Measurements from ENCODE around the gene UBN2.
A peak's percentile ranks its signal among the peaks of the same experiment; 100 is the strongest.

Gene UBN2

GRCh38 chr7:139230023-139230422, 1.0 kb upstream of the UBN2 start:
- DNase-seq, result no peak
- H3K36me3 ChIP-seq, result no peaks in the 10 kb centered on the region
- H3K4me1 ChIP-seq, result peaks cover 0 to 32% (median 12%) of the 10 kb centered on the region in 4 donors
- no peaks in the 10 kb centered on the region for H3K27me3 ChIP-seq
- intact Hi-C loops (cut with DNase I; ENCODE audit: low total_unique reads), result loop anchor here (5.0 kb wide), 1 partner anchor 107 kb away; no protein-coding TSS in a partner anchor
- H3K4me3 ChIP-seq, result peak overlapping the region in 1 of 2 donors; percentile 91
- TF ChIP-seq CTCF (IDR thresholded peaks at IDR 0.05), result no peak
- no peaks in the 10 kb centered on the region for H3K9me3 ChIP-seq
- peak overlapping the region in 1 of 2 donors; percentile 90 for H3K27ac ChIP-seq

GRCh38 chr7:139230484-139230773, 608 bp upstream of the UBN2 start:
- Histone ChIP-seq H3K4me1 (peaks cover 0 to 36% (median 12%) of the 10 kb centered on the region in 4 donors), H3K36me3 (no peaks in the 10 kb centered on the region), H3K9me3 (no peaks in the 10 kb centered on the region), H3K27me3 (no peaks in the 10 kb centered on the region), H3K4me3 (peak overlapping the region; percentile 70 to 91), H3K27ac (peak overlapping the region; percentile 90 to 93)
- no peak for TF ChIP-seq CTCF (IDR thresholded peaks at IDR 0.05)
- no peak for DNase-seq
- intact Hi-C loops (cut with DNase I; ENCODE audit: low total_unique reads), result loop anchor here (5.0 kb wide), 1 partner anchor 107 kb away; no protein-coding TSS in a partner anchor

GRCh38 chr7:139231513-139232376, 708 bp downstream of the UBN2 start:
- peak; percentile 28 to 65 for DNase-seq
- peak overlapping the region; percentile 90 to 93 for H3K27ac ChIP-seq
- H3K27me3 ChIP-seq, result no peaks in the 10 kb centered on the region
- no peak for TF ChIP-seq CTCF (IDR thresholded peaks at IDR 0.05)
- no peaks in the 10 kb centered on the region for H3K9me3 ChIP-seq
- peak overlapping the region; percentile 70 to 91 for H3K4me3 ChIP-seq
- no peaks in the 10 kb centered on the region for H3K36me3 ChIP-seq
- peaks cover 0 to 36% (median 12%) of the 10 kb centered on the region in 4 donors for H3K4me1 ChIP-seq
- intact Hi-C loops (cut with DNase I; ENCODE audit: low total_unique reads), result loop anchor here (5.0 kb wide), 1 partner anchor 106 kb away; no protein-coding TSS in a partner anchor

- no peak for TF ChIP-seq CTCF (IDR thresholded peaks at IDR 0.05)
- Histone ChIP-seq H3K4me1 (peaks cover 0 to 36% (median 12%) of the 10 kb centered on the region in 4 donors), H3K9me3 (no peaks in the 10 kb centered on the region), H3K36me3 (peaks cover 2 to 5% (median 4%) of the 10 kb centered on the region in 3 donors), H3K4me3 (peak overlapping the region; percentile 70 to 91), H3K27me3 (no peaks in the 10 kb centered on the region), H3K27ac (peak overlapping the region; percentile 90 to 93)
- DNase-seq, result no peak
- intact Hi-C loops (cut with DNase I; ENCODE audit: low total_unique reads), result loop anchor here (5.0 kb wide), 1 partner anchor 105 kb away; no protein-coding TSS in a partner anchor
These were observed 1.3 kb downstream of the UBN2 start for GRCh38 chr7:139232377-139232717.

- no peak for DNase-seq
- Histone ChIP-seq H3K27ac (no peak overlapping the region), H3K27me3 (no peaks in the 10 kb centered on the region), H3K9me3 (no peaks in the 10 kb centered on the region), H3K4me1 (peaks cover 0 to 36% (median 12%) of the 10 kb centered on the region in 4 donors), H3K4me3 (peak overlapping the region; percentile 70 to 91), H3K36me3 (peaks cover 8 to 11% (median 10%) of the 10 kb centered on the region in 3 donors)
- TF ChIP-seq CTCF (IDR thresholded peaks at IDR 0.05), result no peak
- intact Hi-C loops (cut with DNase I; ENCODE audit: low total_unique reads), result loop anchor here (5.0 kb wide), 1 partner anchor 104 kb away; no protein-coding TSS in a partner anchor
These were observed 1.9 kb downstream of the UBN2 start for GRCh38 chr7:139232904-139233303.
